Gastroesophageal sphincter (tissue), 4 donors: ENCODE measurements around the gene FRMD3. TPM values are rescaled to one million over a fixed set of nuclear protein-coding genes. Genes with fewer than 3 reads are reported as not detected.
A peak's percentile ranks its signal among the peaks of the same experiment; 100 is the strongest.

Source experiments
- ATAC-seq: fragments of 150-250 bp; one replicate; pipeline ENCODE4 v1.9.1; 2016; ENCODE audit warnings: mild to moderate bottlenecking, moderate library complexity
- H3K27ac ChIP-seq, 4 donors: fragments of 200-600 bp; sonication (generic) in 3 of 4; 1 replicate in 3 of 4; 2 replicates in 1 of 4; pipeline ENCODE4 v1.5.1; 2016 to 2019
- H3K27me3 ChIP-seq: fragments of 200-600 bp; sonication (generic); one replicate; pipeline ENCODE4 v1.5.1; 2019
- H3K36me3 ChIP-seq, 2 donors: fragments of 200-600 bp; sonication (generic); one replicate each; pipeline ENCODE4 v1.5.1; 2019; ENCODE audit warnings: control low read depth in 1 of 2
- H3K4me1 ChIP-seq, 3 donors: fragments of 200-600 bp; sonication (generic); 1 replicate in 2 of 3; 2 replicates in 1 of 3; pipeline ENCODE4 v1.5.1; 2016 to 2019; ENCODE audit warnings: control low read depth in 2 of 3
- H3K4me3 ChIP-seq, 2 donors: fragments of 200-600 bp; sonication (generic); one replicate each; pipeline ENCODE4 v1.5.1; 2019; ENCODE audit warnings: mild to moderate bottlenecking in 1 of 2, moderate library complexity in 1 of 2
- H3K9me3 ChIP-seq, 3 donors: fragments of 200-600 bp; sonication (generic); one replicate each; pipeline ENCODE4 v1.5.1; 2017 to 2019; ENCODE audit warnings: control low read depth in 2 of 3
- EP300 ChIP-seq: sonication (generic); formaldehyde crosslinking; IDR thresholded peaks from one replicate; pipeline ENCODE4 v1.6.1; 2017; ENCODE audit warnings: antibody characterized with exemption, mild to moderate bottlenecking
- POLR2A ChIP-seq, 2 donors: fragments of 450-650 bp; IDR thresholded peaks; one replicate each; pipeline ENCODE4 v1.6.1; 2017; ENCODE audit warnings: antibody characterized with exemption in 2 of 2, mild to moderate bottlenecking in 2 of 2, moderate library complexity in 1 of 2
- POLR2AphosphoS5 ChIP-seq: sonication (generic); formaldehyde crosslinking; IDR thresholded peaks from one replicate; pipeline ENCODE4 v1.6.1; 2017; ENCODE audit warnings: antibody characterized with exemption
- WGBS, 2 donors: methylation state at CpG; one replicate each; pipeline ENCODE4 v1.1.5; 2018; ENCODE audit warnings: low coverage in 1 of 2; 5-methylcytosine and 5-hydroxymethylcytosine counted together
- total RNA-seq, 4 donors: library from RNA; depleted of rRNA; stranded (reverse); fragments of >200 nt; gene quantifications; one replicate each; pipeline ENCODE4 v1.1.0, GENCODE V29; 2016
- TF ChIP-seq, protein P1 (sequence below), 4 experiments: fragments of 200-600 bp in 2 of 4; fragments of 450-650 bp in 2 of 4; sonication (generic) in 1 of 4; IDR thresholded peaks; one replicate each; pipeline ENCODE4 v1.5.1; 2017 to 2019; ENCODE audit warnings: antibody characterized with exemption in 4 of 4, mild to moderate bottlenecking in 2 of 4, moderate library complexity in 2 of 4

Gene FRMD3
- total RNA-seq, 4 donors from 2014 or later, result 6.8 to 15.1 (median 11.3) TPM

DNA sequence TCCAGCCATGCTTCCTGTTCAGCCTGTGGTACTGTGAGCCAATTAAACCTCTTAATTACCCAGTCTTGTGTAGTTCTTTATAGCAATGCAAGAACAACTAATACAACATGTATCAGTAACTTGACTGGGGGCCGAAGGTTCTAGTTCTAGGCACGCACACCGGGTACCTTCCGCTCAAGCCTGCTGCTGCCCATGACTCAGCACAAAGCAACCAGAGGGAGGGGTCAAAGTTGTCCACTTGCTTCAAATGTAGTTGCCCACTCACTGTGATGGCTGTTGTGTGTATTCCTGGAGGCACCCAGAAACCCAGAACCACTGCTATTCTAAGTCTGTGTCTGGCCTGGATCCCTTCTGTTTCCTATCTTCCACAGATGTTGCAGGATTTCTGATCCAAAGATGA lies 222.6 kb downstream of the FRMD3 start:
- Histone ChIP-seq H3K9me3 (no peaks in the 10 kb centered on the region), H3K27me3 (no peaks in the 10 kb centered on the region), H3K36me3 (peaks cover 0 to 12% of the 10 kb centered on the region in 2 donors), H3K4me1 (no peaks in the 10 kb centered on the region), H3K27ac (no peak overlapping the region), H3K4me3 (no peak overlapping the region)
- TF ChIP-seq EP300 (no peak), POLR2AphosphoS5 (no peak), POLR2A (IDR thresholded peaks at IDR 0.05) (no peak)
- TF ChIP-seq, protein P1, sequence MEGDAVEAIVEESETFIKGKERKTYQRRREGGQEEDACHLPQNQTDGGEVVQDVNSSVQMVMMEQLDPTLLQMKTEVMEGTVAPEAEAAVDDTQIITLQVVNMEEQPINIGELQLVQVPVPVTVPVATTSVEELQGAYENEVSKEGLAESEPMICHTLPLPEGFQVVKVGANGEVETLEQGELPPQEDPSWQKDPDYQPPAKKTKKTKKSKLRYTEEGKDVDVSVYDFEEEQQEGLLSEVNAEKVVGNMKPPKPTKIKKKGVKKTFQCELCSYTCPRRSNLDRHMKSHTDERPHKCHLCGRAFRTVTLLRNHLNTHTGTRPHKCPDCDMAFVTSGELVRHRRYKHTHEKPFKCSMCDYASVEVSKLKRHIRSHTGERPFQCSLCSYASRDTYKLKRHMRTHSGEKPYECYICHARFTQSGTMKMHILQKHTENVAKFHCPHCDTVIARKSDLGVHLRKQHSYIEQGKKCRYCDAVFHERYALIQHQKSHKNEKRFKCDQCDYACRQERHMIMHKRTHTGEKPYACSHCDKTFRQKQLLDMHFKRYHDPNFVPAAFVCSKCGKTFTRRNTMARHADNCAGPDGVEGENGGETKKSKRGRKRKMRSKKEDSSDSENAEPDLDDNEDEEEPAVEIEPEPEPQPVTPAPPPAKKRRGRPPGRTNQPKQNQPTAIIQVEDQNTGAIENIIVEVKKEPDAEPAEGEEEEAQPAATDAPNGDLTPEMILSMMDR (IDR thresholded peaks at IDR 0.05), result no peak
- 90 to 100% methylated on average over 1 to 2 of the region's 4 CpGs for WGBS, 2 donors
- no peak for ATAC-seq

DNA sequence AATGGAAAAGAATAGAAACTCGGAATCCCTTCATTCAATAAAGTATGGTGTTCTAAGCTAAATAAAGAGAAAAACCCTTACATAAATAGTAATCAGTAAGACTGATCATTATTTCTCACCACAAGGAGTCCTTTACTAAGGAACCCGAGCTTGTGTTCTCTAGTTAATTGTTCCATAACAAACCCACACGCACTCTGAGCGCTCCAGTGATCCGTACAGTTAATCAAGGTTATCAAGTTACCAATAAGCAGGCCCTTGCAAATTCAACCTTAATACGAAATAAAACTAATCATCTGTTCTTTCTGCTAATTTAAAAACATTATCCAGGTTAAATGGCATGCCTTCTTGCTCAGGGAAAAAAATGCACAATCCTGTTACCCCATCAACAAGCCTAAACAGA lies 224.4 kb downstream of the FRMD3 start:
- Histone ChIP-seq H3K9me3 (no peaks in the 10 kb centered on the region), H3K4me1 (no peaks in the 10 kb centered on the region), H3K4me3 (no peak overlapping the region), H3K36me3 (peaks cover 0 to 12% of the 10 kb centered on the region in 2 donors), H3K27me3 (no peaks in the 10 kb centered on the region), H3K27ac (no peak overlapping the region)
- TF ChIP-seq POLR2A (IDR thresholded peaks at IDR 0.05) (no peak), POLR2AphosphoS5 (no peak), EP300 (no peak)
- TF ChIP-seq, protein P1 (IDR thresholded peaks at IDR 0.05), result no peak
- WGBS, 2 donors, result 86 to 94% methylated on average over 6 of the region's 6 CpGs
- no peak for ATAC-seq

DNA sequence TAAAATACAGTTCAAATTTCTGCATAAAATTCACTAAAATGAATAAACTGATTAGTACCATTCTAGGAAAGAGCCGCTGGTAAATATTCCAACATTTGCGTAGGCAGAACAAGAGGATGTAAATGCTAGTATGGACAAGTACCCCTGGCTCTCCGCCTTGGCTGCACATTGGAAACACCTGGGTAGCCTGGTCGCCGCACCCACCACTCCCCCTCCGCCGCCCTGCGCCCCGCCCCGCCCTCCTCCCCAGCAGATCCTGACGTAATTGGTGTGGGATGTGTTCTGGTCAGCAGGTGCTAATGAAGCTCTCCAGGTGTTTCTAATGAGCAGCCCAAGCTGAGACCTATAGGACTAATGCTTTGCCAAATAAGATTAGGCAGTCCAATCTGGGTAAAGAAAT lies 225.7 kb downstream of the FRMD3 start:
- no peak for TF ChIP-seq POLR2AphosphoS5
- TF ChIP-seq POLR2A (IDR thresholded peaks at IDR 0.05), result no peak
- TF ChIP-seq EP300, result no peak
- TF ChIP-seq, protein P1 (IDR thresholded peaks at IDR 0.05), result no peak
- Histone ChIP-seq H3K27me3 (no peaks in the 10 kb centered on the region), H3K4me1 (no peaks in the 10 kb centered on the region), H3K9me3 (no peaks in the 10 kb centered on the region), H3K36me3 (peaks cover 0 to 12% of the 10 kb centered on the region in 2 donors), H3K27ac (no peak overlapping the region), H3K4me3 (no peak overlapping the region)
- ATAC-seq, result no peak
- WGBS, 2 donors, result 95 to 100% methylated on average over 2 to 11 of the region's 11 CpGs

DNA sequence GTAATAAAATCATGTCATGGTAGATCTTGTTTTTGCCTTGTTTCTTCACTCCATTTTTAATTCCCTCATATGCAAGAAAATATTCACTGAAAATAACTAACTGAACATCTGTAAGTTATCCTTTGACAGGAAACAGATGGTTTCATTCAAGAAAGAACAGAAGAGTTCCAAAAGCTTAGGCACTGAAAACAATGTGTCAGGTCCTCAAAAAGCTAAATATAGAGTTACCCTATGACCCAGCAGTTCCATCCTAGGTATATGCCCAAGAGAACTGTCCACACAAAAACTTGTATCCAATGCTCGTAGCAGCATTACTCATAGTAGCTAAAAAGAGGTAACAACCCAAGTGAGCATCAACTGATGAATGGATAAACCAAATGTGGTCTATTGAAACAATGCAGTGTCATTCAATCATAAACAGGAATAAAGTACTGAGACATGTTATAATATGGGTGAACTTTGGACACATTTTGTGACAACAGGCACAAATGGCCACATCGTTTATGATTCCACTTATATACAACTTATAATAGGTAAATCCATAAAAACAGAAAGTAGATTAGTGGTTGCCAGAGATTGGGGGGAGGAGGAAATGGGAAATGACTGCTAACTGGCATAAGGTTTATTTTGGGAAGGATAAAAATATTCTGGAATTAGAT lies 231.0 kb downstream of the FRMD3 start:
- peaks cover 0 to 7% of the 10 kb centered on the region in 2 donors for H3K36me3 ChIP-seq
- H3K9me3 ChIP-seq, result no peaks in the 10 kb centered on the region
- TF ChIP-seq, protein P1 (IDR thresholded peaks at IDR 0.05), result no peak
- TF ChIP-seq POLR2A (IDR thresholded peaks at IDR 0.05) (no peak), POLR2AphosphoS5 (no peak), EP300 (no peak)
- whole genome bisulfite sequencing, 2 donors, result 17 to 39% methylated on average over 2 of the region's 2 CpGs
- H3K27ac ChIP-seq, result no peak overlapping the region
- ATAC-seq, result no peak
- no peak overlapping the region for H3K4me3 ChIP-seq
- H3K4me1 ChIP-seq, result peaks cover 2 to 27% (median 16%) of the 10 kb centered on the region in 3 donors
- no peaks in the 10 kb centered on the region for H3K27me3 ChIP-seq

DNA sequence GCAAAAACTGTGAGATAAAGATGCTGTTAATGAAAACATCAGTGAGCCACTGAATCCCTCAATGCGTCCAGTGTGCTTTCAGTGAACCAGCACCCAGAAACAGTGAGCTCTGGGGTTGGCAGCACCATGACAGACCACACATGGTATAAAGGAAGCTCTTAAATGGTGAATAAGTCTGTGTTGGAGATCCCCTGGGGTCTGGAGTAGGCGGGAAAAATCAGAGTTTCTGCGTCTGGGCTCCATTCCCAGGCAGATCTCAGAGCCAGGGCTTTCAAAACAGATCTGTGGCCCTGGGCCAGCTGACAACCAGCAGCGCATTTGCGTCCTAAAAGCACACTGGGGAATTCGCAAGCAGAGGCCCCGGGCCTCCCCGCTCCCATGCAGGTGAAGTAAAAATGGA lies 233.5 kb downstream of the FRMD3 start:
- no peaks in the 10 kb centered on the region for H3K9me3 ChIP-seq
- H3K4me1 ChIP-seq, result peaks cover 2 to 27% (median 16%) of the 10 kb centered on the region in 3 donors
- peak overlapping the region in 3 of 4 donors; percentile 37 to 69 (median 53) for H3K27ac ChIP-seq
- whole genome bisulfite sequencing, 2 donors, result 0 to 6% methylated on average over 1 to 6 of the region's 8 CpGs
- H3K4me3 ChIP-seq, result no peak overlapping the region
- peak; percentile 84 for ATAC-seq
- H3K36me3 ChIP-seq, result no peaks in the 10 kb centered on the region
- TF ChIP-seq POLR2A (IDR thresholded peaks at IDR 0.05) (no peak), POLR2AphosphoS5 (peak; percentile 54)
- no peaks in the 10 kb centered on the region for H3K27me3 ChIP-seq
